Mesenchymal stem cell (in vitro differentiated cells and primary cell): Measurements from ENCODE around the gene RFX3.
A peak's percentile ranks its signal among the peaks of the same experiment; 100 is the strongest.

Experiments used
- DNase-seq: peaks from one replicate; pipeline ENCODE4 v3.0.0-alpha.2; 2013
- H2AFZ ChIP-seq: one replicate; pipeline ENCODE4 v1.6.1; 2013; ENCODE audit warnings: low read depth, mild to moderate bottlenecking, control low read depth, inconsistent platforms, low read length, moderate library complexity
- H2AK5ac ChIP-seq: 2 replicates; pipeline ENCODE4 v1.6.1; 2013; ENCODE audit warnings: low read length, moderate library complexity, mild to moderate bottlenecking, inconsistent platforms; ENCODE audit not compliant: severe bottlenecking
- H2BK120ac ChIP-seq: one replicate; pipeline ENCODE4 v1.6.1; 2013; ENCODE audit warnings: low read depth, mild to moderate bottlenecking, inconsistent platforms, low read length, moderate library complexity
- H2BK12ac ChIP-seq, 2 experiments: one replicate each; pipeline ENCODE4 v1.6.1; 2013; ENCODE audit warnings: inconsistent platforms in 2 of 2, low read length in 2 of 2, mild to moderate bottlenecking in 2 of 2, moderate library complexity in 2 of 2, control low read depth in 1 of 2
- H2BK15ac ChIP-seq: one replicate; pipeline ENCODE4 v1.6.1; 2013; ENCODE audit warnings: mild to moderate bottlenecking, low read depth, inconsistent platforms; ENCODE audit not compliant: poor library complexity, severe bottlenecking
- H2BK5ac ChIP-seq: 2 replicates; pipeline ENCODE4 v1.6.1; 2013; ENCODE audit warnings: low read depth, mild to moderate bottlenecking, low read length, control low read depth, inconsistent platforms; ENCODE audit not compliant: poor library complexity, severe bottlenecking
- H3K14ac ChIP-seq, 2 experiments: one replicate each; pipeline ENCODE4 v1.6.1; 2013; ENCODE audit warnings: inconsistent platforms in 2 of 2, low read length in 2 of 2, control low read depth in 1 of 2, mild to moderate bottlenecking in 1 of 2, moderate library complexity in 1 of 2
- H3K18ac ChIP-seq, 2 experiments: one replicate each; pipeline ENCODE4 v1.6.1; 2013; ENCODE audit warnings: inconsistent platforms in 2 of 2, low read length in 2 of 2, control low read depth in 1 of 2, low read depth in 1 of 2, mild to moderate bottlenecking in 1 of 2
- H3K23ac ChIP-seq, 2 experiments: one replicate each; pipeline ENCODE4 v1.6.1; 2013; ENCODE audit warnings: inconsistent platforms in 2 of 2, low read length in 2 of 2, mild to moderate bottlenecking in 2 of 2, moderate library complexity in 2 of 2, control low read depth in 1 of 2
- H3K27ac ChIP-seq: 2 replicates; pipeline ENCODE4 v1.5.1; 2013; ENCODE audit warnings: mild to moderate bottlenecking, moderate library complexity, low read length, control low read depth, inconsistent platforms; ENCODE audit not compliant: poor library complexity, severe bottlenecking
- H3K27me3 ChIP-seq, 2 experiments: 2 replicates each; pipeline versions ENCODE4 v1.6.1 to v1.7.0; 2013; ENCODE audit warnings: low read length in 2 of 2, mild to moderate bottlenecking in 2 of 2, moderate library complexity in 2 of 2, control low read depth in 1 of 2, inconsistent platforms in 1 of 2; ENCODE audit not compliant: control insufficient read depth in 1 of 2, insufficient read depth in 1 of 2
- H3K36me3 ChIP-seq, 2 experiments: 2 replicates each; pipeline versions ENCODE4 v1.6.1 to v1.7.0; 2013; ENCODE audit warnings: low read length in 2 of 2, control low read depth in 1 of 2, inconsistent platforms in 1 of 2, low read depth in 1 of 2, mild to moderate bottlenecking in 1 of 2; ENCODE audit not compliant: insufficient read depth in 2 of 2, control insufficient read depth in 1 of 2
- H3K4ac ChIP-seq, 2 experiments: one replicate each; pipeline ENCODE4 v1.6.1; 2013; ENCODE audit warnings: inconsistent platforms in 2 of 2, low read length in 2 of 2, mild to moderate bottlenecking in 2 of 2, moderate library complexity in 2 of 2, control low read depth in 1 of 2, low read depth in 1 of 2
- H3K4me1 ChIP-seq: 2 replicates; pipeline ENCODE4 v1.6.1; 2013; ENCODE audit warnings: low read depth, low read length, control low read depth; ENCODE audit not compliant: control insufficient read depth, insufficient read depth
- H3K4me2 ChIP-seq: 2 replicates; pipeline ENCODE4 v1.6.1; 2013; ENCODE audit warnings: low read length, mild to moderate bottlenecking, inconsistent platforms; ENCODE audit not compliant: poor library complexity, severe bottlenecking
- H3K4me3 ChIP-seq, 2 experiments: 2 replicates each; pipeline versions ENCODE4 v1.5.1 to v1.7.0; 2013; ENCODE audit warnings: low read length in 2 of 2, mild to moderate bottlenecking in 2 of 2, control low read depth in 1 of 2, low read depth in 1 of 2; ENCODE audit not compliant: insufficient read depth in 1 of 2
- H3K79me1 ChIP-seq: replicated peaks from 2 replicates; pipeline ENCODE4 v1.6.1; 2013; ENCODE audit warnings: mild to moderate bottlenecking, control low read depth, low read length, inconsistent platforms; ENCODE audit not compliant: poor library complexity, severe bottlenecking
- H3K9ac ChIP-seq: 2 replicates; pipeline ENCODE4 v1.7.0; 2013; ENCODE audit warnings: mild to moderate bottlenecking, low read length, moderate library complexity
- H3K9me3 ChIP-seq: 2 replicates; pipeline ENCODE4 v1.7.0; 2013; ENCODE audit warnings: mild to moderate bottlenecking, low read length; ENCODE audit not compliant: control insufficient read depth
- H4K8ac ChIP-seq: one replicate; pipeline ENCODE4 v1.6.1; 2013; ENCODE audit warnings: inconsistent platforms, mild to moderate bottlenecking, low read length, moderate library complexity
- H4K91ac ChIP-seq: one replicate; pipeline ENCODE4 v1.6.1; 2013; ENCODE audit warnings: mild to moderate bottlenecking, low read length, inconsistent platforms
- WGBS: methylation state at CpG from one replicate; pipeline ENCODE4 v1.1.7; 2013; ENCODE audit warnings: mixed read lengths; 5-methylcytosine and 5-hydroxymethylcytosine counted together

RFX3 gene

DNA sequence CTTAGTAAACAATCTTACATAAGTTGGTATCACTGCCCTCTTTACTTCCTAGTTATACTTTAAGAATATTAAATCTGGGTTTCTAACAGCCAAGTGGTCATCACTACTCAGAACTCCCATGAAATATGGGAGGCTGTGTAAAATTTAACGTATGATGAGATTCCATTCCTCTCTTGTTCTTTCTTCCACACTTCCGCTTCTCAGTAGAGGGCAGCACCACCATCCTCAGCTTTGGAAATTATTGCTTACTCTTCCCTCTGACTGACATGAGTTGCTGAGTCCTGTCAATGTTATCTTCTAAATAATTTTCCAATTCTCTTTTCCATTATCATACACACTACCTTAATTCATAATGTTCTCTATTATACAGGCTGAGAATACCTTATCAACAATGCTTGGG lies 194.0 kb downstream of the RFX3 start:
- Histone ChIP-seq H3K36me3 (no peaks in the 10 kb centered on the region), H3K4ac (no peak overlapping the region)
- WGBS: 96% methylated on average over 2 of the region's 2 CpGs

DNA sequence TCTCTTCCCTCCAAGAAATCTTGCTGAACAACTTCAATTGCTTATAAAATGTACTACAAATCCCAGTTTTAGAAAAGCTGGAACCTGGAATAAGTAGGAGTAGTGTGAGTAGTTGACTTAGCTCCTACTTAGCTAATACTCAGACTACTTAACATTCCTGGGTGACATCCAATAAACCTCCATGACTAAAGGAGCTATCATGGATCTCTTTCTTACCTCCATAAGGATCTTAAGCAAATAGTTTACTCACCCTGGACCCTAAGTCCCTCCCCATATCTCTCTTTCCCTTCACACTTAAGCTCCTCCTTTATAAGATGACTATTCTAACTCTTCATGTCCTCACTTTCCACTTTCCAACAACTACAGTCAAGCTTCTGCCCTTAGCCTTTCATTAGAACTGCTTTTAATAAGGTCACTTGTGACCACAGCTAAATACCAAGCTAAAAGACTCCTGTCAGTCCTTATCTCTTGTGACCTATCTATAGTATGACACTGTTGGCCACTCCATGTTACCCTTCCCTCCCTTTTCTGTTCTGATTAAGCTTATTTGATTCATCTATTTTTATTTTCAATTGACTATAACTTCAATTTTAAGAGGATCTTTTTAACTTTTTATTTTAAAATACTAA lies 194.9 kb downstream of the RFX3 start:
- H3K9me3 ChIP-seq: no peaks in the 10 kb centered on the region
- peaks cover 2% of the 10 kb centered on the region for H3K79me1 ChIP-seq
- no peak overlapping the region for H3K4me3 ChIP-seq
- H3K4me2 ChIP-seq: no peak overlapping the region
- no peak overlapping the region for H4K8ac ChIP-seq
- H3K18ac ChIP-seq: no peak overlapping the region
- no peak overlapping the region for H2BK12ac ChIP-seq
- H2AK5ac ChIP-seq: no peak overlapping the region
- H3K23ac ChIP-seq: no peak overlapping the region
- H3K27me3 ChIP-seq: no peaks in the 10 kb centered on the region
- H3K14ac ChIP-seq: no peak overlapping the region
- no peak overlapping the region for H2BK120ac ChIP-seq
- H3K4me1 ChIP-seq: no peaks in the 10 kb centered on the region
- no peak overlapping the region for H3K27ac ChIP-seq
- DNase-seq: peak; percentile 33
- H2AFZ ChIP-seq: no peak overlapping the region
- H3K4ac ChIP-seq: no peak overlapping the region
- no peak overlapping the region for H4K91ac ChIP-seq
- H3K36me3 ChIP-seq: no peaks in the 10 kb centered on the region
- H2BK5ac ChIP-seq: no peak overlapping the region
- no peak overlapping the region for H2BK15ac ChIP-seq
- no peak overlapping the region for H3K9ac ChIP-seq

More for the DNA sequence above, 194.0 kb downstream of the RFX3 start:
- Histone ChIP-seq H2AFZ (no peak overlapping the region), H2BK5ac (no peak overlapping the region), H4K91ac (no peak overlapping the region), H3K18ac (no peak overlapping the region), H3K23ac (no peak overlapping the region), H2BK12ac (no peak overlapping the region), H3K4me3 (no peak overlapping the region), H3K9me3 (no peaks in the 10 kb centered on the region), H3K79me1 (peaks cover 2% of the 10 kb centered on the region), H3K4me1 (no peaks in the 10 kb centered on the region), H3K14ac (no peak overlapping the region), H2BK15ac (no peak overlapping the region), H2BK120ac (no peak overlapping the region), H3K27me3 (no peaks in the 10 kb centered on the region), H3K27ac (no peak overlapping the region), H4K8ac (no peak overlapping the region), H2AK5ac (no peak overlapping the region), H3K9ac (no peak overlapping the region), H3K4me2 (no peak overlapping the region)
- no peak for DNase-seq

DNA sequence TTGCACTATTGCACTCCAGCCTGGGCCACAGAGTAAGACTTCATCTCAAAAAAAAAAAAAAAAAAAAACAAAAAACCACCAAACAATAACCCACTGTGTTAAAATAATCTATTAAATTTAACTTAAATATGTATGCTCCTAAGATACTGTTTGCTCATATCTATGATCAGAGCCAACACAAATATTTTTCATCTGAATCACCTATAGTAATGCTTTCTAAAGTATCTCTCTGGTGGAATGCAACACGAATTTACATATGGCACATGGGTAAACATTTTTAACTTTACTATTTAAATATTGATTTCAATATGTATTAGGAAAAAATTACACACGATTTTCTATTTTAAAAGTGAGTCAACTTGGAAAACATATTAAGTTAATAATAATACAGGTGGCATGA lies 196.4 kb downstream of the RFX3 start:
- H3K18ac ChIP-seq: no peak overlapping the region
- no peaks in the 10 kb centered on the region for H3K36me3 ChIP-seq
- H3K9ac ChIP-seq: no peak overlapping the region
- no peaks in the 10 kb centered on the region for H3K9me3 ChIP-seq
- no peak overlapping the region for H3K14ac ChIP-seq
- H3K4ac ChIP-seq: no peak overlapping the region
- no peak overlapping the region for H3K4me3 ChIP-seq
- H3K4me1 ChIP-seq: no peaks in the 10 kb centered on the region
- peaks cover 2% of the 10 kb centered on the region for H3K79me1 ChIP-seq
- no peak for DNase-seq
- H4K8ac ChIP-seq: no peak overlapping the region
- H2BK120ac ChIP-seq: no peak overlapping the region
- H3K27ac ChIP-seq: no peak overlapping the region
- no peaks in the 10 kb centered on the region for H3K27me3 ChIP-seq
- H2AFZ ChIP-seq: no peak overlapping the region
- no peak overlapping the region for H2BK15ac ChIP-seq
- no CpG with 5 or more reads among the region's 2 CpGs for WGBS
- no peak overlapping the region for H2AK5ac ChIP-seq
- no peak overlapping the region for H3K4me2 ChIP-seq
- H3K23ac ChIP-seq: no peak overlapping the region
- no peak overlapping the region for H2BK5ac ChIP-seq
- no peak overlapping the region for H4K91ac ChIP-seq
- H2BK12ac ChIP-seq: no peak overlapping the region

DNA sequence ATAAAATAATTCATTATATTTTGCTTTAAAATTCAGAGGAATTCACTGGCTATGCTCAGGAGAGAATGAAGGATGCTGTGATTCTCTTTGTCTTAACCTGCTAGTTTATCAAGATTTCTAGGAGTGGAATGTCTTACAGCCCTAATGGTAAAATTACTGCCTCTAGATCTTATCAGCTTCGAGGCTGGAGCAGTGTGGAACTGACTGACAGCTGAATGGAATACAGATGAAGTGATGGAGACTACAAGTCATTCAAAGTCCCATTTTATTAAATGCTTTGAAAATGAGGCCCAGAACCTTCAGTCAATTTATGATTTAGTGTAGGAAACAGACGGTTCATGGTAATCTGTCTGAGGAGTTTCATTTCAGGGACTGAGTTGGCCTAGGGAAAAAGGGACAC lies 202.1 kb downstream of the RFX3 start:
- Histone ChIP-seq H3K23ac (no peak overlapping the region), H2BK12ac (no peak overlapping the region), H2BK15ac (no peak overlapping the region), H3K79me1 (no peaks in the 10 kb centered on the region), H3K18ac (no peak overlapping the region), H2AFZ (no peak overlapping the region), H3K9ac (no peak overlapping the region), H2BK5ac (no peak overlapping the region), H2AK5ac (no peak overlapping the region), H3K27me3 (no peaks in the 10 kb centered on the region), H3K4me2 (no peak overlapping the region), H3K4me3 (no peak overlapping the region), H3K36me3 (no peaks in the 10 kb centered on the region), H3K4me1 (no peaks in the 10 kb centered on the region), H2BK120ac (no peak overlapping the region), H3K9me3 (no peaks in the 10 kb centered on the region), H4K8ac (no peak overlapping the region), H3K4ac (no peak overlapping the region), H4K91ac (no peak overlapping the region), H3K14ac (no peak overlapping the region), H3K27ac (no peak overlapping the region)
- WGBS: 53% methylated on average over 2 of the region's 2 CpGs
- no peak for DNase-seq
